ENCODE data around the gene CORIN. TPM values are rescaled to one million over a fixed set of nuclear protein-coding genes. Genes with fewer than 3 reads are reported as not detected.

The CORIN gene
- total and polyA plus RNA-seq, 2 experiments from 2014 or later, result not detected

GRCh38 chr4:47711646-47712045, 126.2 kb downstream of the CORIN start:
- no peak overlapping the region for H3K27ac ChIP-seq (ENCODE audit: low read depth)
- H3K4me3 Mint-ChIP-seq, result no peak overlapping the region
- no peaks in the 10 kb centered on the region for H3F3A ChIP-seq (replicated peaks; ENCODE audit: low read depth)
- H3K4me2 ChIP-seq, result peak overlapping the region; percentile 50
- H3K79me2 ChIP-seq (replicated peaks; ENCODE audit: insufficient read depth), result no peaks in the 10 kb centered on the region
- ATAC-seq (no peak), DNase-seq (ENCODE audit: low spot score) (no peak)
- H3K9me2 ChIP-seq (ENCODE audit: insufficient read depth), result no peaks in the 10 kb centered on the region; the same call in 1 of the 2 replicates
- H3K4me1 Mint-ChIP-seq, result peaks cover 13% of the 10 kb centered on the region; the same call in 2 of the 3 replicates
- H3K27ac Mint-ChIP-seq, result no peak overlapping the region
- no peaks in the 10 kb centered on the region for H4K20me1 ChIP-seq (replicated peaks; ENCODE audit: insufficient read depth)
- no peaks in the 10 kb centered on the region for H3K36me3 Mint-ChIP-seq (ENCODE audit: low read depth)
- no peak overlapping the region for H3K4me3 ChIP-seq
- TF ChIP-seq STAT1 (IDR thresholded peaks at IDR 0.05; ENCODE audit: unreplicated experiment), result no peak
- TF ChIP-seq ETS1 (IDR thresholded peaks at IDR 0.05), result no peak
- TF ChIP-seq ZNF462 (CRISPR knock-in tag; IDR thresholded peaks at IDR 0.05), result no peak
- no peak for TF ChIP-seq REST (IDR thresholded peaks at IDR 0.05; ENCODE audit: unreplicated experiment)
- no peak for TF ChIP-seq NANOG (IDR thresholded peaks at IDR 0.05; ENCODE audit: borderline replicate concordance)
- TF ChIP-seq EZH2phosphoT487 (IDR thresholded peaks at IDR 0.05; ENCODE audit: unreplicated experiment), result no peak
- TF ChIP-seq EZH2 (IDR thresholded peaks at IDR 0.05; ENCODE audit: low read depth, unreplicated experiment), result no peak
- TF ChIP-seq CREB1 (CRISPR knock-in tag; IDR thresholded peaks at IDR 0.05; ENCODE audit: low read depth), result no peak
- TF ChIP-seq POLR2AphosphoS5 (IDR thresholded peaks at IDR 0.05; ENCODE audit: low read depth), result no peak
- no peak for TF ChIP-seq CTCF (conservative IDR thresholded peaks at IDR 0.05; ENCODE audit: low read depth in 2 of 2)
- no peak for TF ChIP-seq JUNB (IDR thresholded peaks at IDR 0.05; ENCODE audit: unreplicated experiment)
- TF ChIP-seq ZNF331 (CRISPR knock-in tag; IDR thresholded peaks at IDR 0.05; ENCODE audit: low read depth), result no peak
- no peak for TF ChIP-seq ZNF114 (CRISPR knock-in tag; IDR thresholded peaks at IDR 0.05)
- peaks cover 17% of the 10 kb centered on the region for H3K4me1 ChIP-seq (ENCODE audit: insufficient read depth)
- H3K27me3 Mint-ChIP-seq (ENCODE audit: insufficient read depth, low read depth, poor library complexity), result peaks cover 5% of the 10 kb centered on the region
- no peaks in the 10 kb centered on the region for H3K9me3 Mint-ChIP-seq
- H3K36me3 ChIP-seq (ENCODE audit: insufficient read depth), result no peaks in the 10 kb centered on the region
- H3K27me3 ChIP-seq (ENCODE audit: insufficient read depth), result no peaks in the 10 kb centered on the region
- H2AFZ ChIP-seq, result peak overlapping the region; percentile 94; the same call in 1 of the 2 replicates

Data from GM23338 (cell line).